Retinal pigment epithelial cell (primary cell): Measurements from ENCODE around the gene COL4A1.

Experiments
- DNase-seq: peaks from one replicate; pipeline ENCODE4 v3.0.0-alpha.2; 2010; ENCODE audit warnings: low read depth
- H3K4me3 ChIP-seq: 2 replicates; pipeline ENCODE4 v1.5.1; 2011; ENCODE audit warnings: mild to moderate bottlenecking, low read length, control low read depth, moderate library complexity
- TF ChIP-seq, protein P1 (sequence below): conservative IDR thresholded peaks from 2 replicates; pipeline ENCODE4 v1.5.1; 2011; ENCODE audit warnings: low read depth, low read length, control low read depth, inconsistent platforms

The COL4A1 gene

DNA sequence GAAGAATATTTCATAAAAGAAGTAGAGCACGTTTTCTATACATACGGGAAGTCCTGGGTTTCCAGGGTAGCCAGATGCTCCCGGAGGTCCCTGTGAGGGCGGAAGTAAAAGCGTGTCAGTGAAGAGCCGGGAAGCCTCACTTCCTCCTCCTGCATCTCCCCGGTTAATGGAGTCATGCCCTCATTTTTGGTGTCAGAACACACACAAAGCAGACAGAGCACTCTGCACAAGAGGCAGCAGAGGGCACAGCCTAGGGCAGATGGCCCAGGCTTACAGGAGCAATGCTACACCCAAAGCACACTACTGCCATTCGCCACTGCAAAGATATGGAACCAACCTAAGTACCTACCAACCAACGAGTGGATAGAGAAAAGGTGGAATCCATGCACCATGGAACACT, 94.4 kb downstream of the COL4A1 start:
- TF ChIP-seq, protein P1, sequence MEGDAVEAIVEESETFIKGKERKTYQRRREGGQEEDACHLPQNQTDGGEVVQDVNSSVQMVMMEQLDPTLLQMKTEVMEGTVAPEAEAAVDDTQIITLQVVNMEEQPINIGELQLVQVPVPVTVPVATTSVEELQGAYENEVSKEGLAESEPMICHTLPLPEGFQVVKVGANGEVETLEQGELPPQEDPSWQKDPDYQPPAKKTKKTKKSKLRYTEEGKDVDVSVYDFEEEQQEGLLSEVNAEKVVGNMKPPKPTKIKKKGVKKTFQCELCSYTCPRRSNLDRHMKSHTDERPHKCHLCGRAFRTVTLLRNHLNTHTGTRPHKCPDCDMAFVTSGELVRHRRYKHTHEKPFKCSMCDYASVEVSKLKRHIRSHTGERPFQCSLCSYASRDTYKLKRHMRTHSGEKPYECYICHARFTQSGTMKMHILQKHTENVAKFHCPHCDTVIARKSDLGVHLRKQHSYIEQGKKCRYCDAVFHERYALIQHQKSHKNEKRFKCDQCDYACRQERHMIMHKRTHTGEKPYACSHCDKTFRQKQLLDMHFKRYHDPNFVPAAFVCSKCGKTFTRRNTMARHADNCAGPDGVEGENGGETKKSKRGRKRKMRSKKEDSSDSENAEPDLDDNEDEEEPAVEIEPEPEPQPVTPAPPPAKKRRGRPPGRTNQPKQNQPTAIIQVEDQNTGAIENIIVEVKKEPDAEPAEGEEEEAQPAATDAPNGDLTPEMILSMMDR = no peak
- H3K4me3 ChIP-seq = no peak overlapping the region
- no peak for DNase-seq

DNA sequence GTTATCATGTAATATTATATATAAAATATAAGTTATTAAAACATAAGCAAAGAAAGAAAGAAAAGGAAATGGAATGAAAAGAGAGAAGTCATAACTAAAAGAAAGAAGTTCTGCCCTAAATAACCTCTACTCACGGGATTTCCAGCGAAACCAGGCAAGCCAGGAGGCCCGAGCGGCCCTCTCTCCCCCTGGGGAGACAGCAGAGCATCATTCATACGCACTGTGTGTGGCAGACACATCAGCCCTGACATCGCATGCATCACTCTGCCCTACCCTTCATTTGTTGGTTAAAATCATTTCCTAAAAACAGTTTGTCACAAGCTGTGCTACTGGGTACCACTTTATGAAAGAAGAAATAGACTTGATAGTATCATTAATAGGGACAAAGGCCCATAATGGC, 95.2 kb downstream of the COL4A1 start:
- TF ChIP-seq, protein P1 = no peak
- H3K4me3 ChIP-seq = no peak overlapping the region
- no peak for DNase-seq

DNA sequence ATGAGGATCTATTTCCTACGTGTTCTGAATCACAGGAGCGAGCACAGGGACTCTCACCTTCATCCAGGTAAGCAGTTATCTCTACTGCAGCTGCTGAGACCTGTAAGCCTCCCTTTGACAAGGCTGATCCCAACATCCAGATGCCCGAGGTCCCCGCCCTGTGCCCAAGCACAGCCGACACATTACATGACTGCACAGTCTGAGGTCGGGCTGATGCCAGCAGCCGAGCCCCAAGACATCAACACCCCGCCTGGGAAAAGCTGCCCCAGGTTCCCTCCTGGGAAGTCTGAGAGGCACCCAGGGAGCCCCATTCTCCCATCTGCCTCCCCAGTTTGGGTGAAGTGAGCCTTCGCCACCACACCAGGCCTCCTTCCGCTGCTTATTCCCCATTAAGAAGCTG, 95.9 kb downstream of the COL4A1 start:
- TF ChIP-seq, protein P1 = no peak
- no peak overlapping the region for H3K4me3 ChIP-seq
- DNase-seq = no peak

DNA sequence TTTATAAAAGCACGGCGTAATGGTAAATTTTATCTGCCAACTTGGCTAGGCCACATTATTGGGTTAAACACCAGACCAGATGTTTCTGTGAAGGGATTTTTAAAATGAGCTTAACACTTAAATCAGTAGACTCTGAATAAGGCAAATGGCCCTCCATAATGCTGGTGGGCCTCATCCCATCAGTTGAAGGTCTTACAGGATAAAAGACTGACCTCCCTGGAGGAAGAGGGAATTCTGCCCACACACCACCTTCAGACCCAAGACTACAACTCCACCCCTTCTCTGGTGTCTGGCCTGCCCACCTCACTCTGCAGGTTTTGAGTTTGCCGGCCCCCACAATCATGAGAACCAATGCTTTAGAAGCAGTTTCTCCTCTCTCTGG, 96.4 kb downstream of the COL4A1 start:
- TF ChIP-seq, protein P1 = no peak
- no peak overlapping the region for H3K4me3 ChIP-seq
- no peak for DNase-seq

DNA sequence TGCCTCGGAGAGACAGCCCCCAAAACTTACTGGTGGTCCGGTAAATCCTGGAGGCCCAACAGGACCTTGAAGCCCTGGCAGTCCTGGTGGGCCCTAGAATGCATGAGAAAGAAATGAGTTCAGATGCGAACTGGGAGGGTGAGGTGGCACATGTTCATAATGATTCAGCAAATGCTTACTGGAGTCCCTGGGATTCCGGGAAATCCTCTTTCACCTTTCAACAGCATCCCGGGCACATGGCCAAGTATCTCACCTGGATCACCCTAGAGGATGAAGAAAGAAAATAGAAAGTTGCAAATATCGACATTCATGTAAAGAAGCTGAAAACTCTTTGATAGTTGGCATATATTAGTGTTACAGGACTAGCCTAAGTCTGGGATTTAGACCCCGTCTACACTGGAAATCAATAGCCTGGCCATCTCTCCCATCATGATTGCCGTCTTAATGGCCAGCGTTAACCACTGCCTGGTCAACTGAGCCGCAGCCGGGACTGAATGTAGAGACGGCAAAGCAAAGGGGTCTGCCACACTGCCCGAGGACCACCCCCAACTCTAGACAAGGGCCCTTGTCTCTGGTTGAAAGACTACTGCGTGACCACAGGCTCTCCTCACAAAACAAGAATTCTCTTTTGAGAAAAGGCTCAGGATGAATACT, 96.9 kb downstream of the COL4A1 start:
- TF ChIP-seq, protein P1 = no peak
- no peak overlapping the region for H3K4me3 ChIP-seq
- DNase-seq = no peak

DNA sequence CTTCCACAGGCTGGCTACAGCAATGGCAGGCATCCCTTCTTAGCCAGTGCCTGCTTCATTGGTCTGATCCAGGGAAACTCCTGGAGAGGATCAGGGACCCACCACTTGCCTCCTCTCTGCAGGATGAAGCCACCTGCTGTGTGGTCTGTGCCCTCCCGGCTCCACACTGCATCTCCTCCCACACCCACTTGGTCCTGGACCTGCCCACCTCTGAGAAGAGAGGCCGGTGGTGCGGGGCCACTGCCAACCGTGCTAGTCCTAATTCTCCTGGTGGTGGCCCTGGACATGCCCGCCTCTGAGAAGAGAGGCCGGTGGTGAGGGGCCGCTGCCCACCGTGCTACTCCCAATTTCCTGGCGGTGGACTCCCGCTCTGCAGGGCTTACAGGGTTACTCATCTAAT, 98.8 kb downstream of the COL4A1 start:
- DNase-seq = no peak
- H3K4me3 ChIP-seq = no peak overlapping the region
- TF ChIP-seq, protein P1 = no peak

DNA sequence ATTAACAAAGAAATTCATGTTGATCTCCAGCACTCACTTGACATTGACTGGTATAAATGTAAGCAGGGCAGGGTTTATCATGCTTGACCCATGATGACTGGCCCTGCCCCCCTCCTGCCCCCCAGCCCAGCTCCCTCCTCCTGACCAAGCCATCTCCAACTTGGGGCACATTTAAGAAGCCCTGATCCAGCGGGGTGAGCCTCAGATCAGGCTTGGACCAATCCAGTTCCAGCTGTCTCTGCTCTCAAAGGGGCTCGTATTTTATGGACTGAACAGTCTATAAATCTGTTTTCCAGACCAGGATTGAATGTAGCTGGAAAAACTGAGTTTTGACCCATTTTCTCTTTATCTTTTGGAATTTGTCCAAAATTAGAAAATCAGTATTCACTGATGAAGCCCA, 100.0 kb downstream of the COL4A1 start:
- TF ChIP-seq, protein P1 = no peak
- H3K4me3 ChIP-seq = no peak overlapping the region
- DNase-seq = no peak
